ENCODE results near the gene SPRR2B. TPM values are rescaled to one million over a fixed set of nuclear protein-coding genes. Genes with fewer than 3 reads are reported as not detected.
"Not testable (repeated sequence)": the region's sequence is repeated elsewhere in the genome, so short reads cannot be mapped to it uniquely, and the experiment has no call there.

Gene SPRR2B
- total RNA-seq, 4 donors from 2014 or later: not detected

- no peaks in the 10 kb centered on the region for H3K27me3 ChIP-seq
- DNase-seq: no peak
- intact Hi-C loops (cut with DNase I): no loop called here
- no peaks in the 10 kb centered on the region for H3K4me1 ChIP-seq
- no peak for TF ChIP-seq POLR2A (IDR thresholded peaks at IDR 0.05)
- TF ChIP-seq CTCF (IDR thresholded peaks at IDR 0.05): no peak
- no peaks in the 10 kb centered on the region for H3K36me3 ChIP-seq
- 55 to 64% methylated on average over 2 of the region's 2 CpGs for WGBS, 2 donors
- no peak overlapping the region for H3K27ac ChIP-seq
- no peaks in the 10 kb centered on the region for H3K9me3 ChIP-seq
- H3K4me3 ChIP-seq (replicated peaks in 1 of 3): no peak overlapping the region
Observed at GRCh38 chr1:153058154-153058553, 13.3 kb downstream of the SPRR2B start.

GRCh38 chr1:153057375-153057774 lies 14.0 kb downstream of the SPRR2B start, which contains the start of gene SPRR2A:
SPRR2A (minus strand) TSS chr1:153057512; CDS start chr1:153056735, 777 bp downstream.
- Histone ChIP-seq H3K27me3 (no peaks in the 10 kb centered on the region), H3K4me3 (replicated peaks in 1 of 3) (no peak within 1 kb of the TSS), H3K4me1 (no peaks in the 10 kb centered on the region), H3K36me3 (no peaks in the 10 kb centered on the region), H3K27ac (no peak within 1 kb of the TSS), H3K9me3 (no peaks in the 10 kb centered on the region)
- intact Hi-C loops (cut with DNase I): no loop called here
- DNase-seq: no peak
- TF ChIP-seq CTCF (IDR thresholded peaks at IDR 0.05) (no peak), POLR2A (IDR thresholded peaks at IDR 0.05) (no peak)
- 47 to 64% methylated on average over 2 of the region's 2 CpGs for WGBS, 2 donors

- intact Hi-C loops (cut with DNase I); H3K27me3 ChIP-seq; H3K27ac ChIP-seq; H3K9me3 ChIP-seq; H3K36me3 ChIP-seq; H3K4me1 ChIP-seq; H3K4me3 ChIP-seq (replicated peaks in 1 of 3); DNase-seq: not testable (repeated sequence)
- 65 to 67% methylated on average over 3 of the region's 3 CpGs for WGBS, 2 donors
Observed at GRCh38 chr1:153056111-153056510, 15.3 kb downstream of the SPRR2B start.

GRCh38 chr1:153049211-153049610 lies 22.2 kb downstream of the SPRR2B start:
- no peaks in the 10 kb centered on the region for H3K27me3 ChIP-seq
- no peaks in the 10 kb centered on the region for H3K36me3 ChIP-seq
- DNase-seq: no peak
- 93 to 95% methylated on average over 2 of the region's 2 CpGs for WGBS, 2 donors
- no peak overlapping the region for H3K27ac ChIP-seq
- no peaks in the 10 kb centered on the region for H3K4me1 ChIP-seq
- TF ChIP-seq POLR2A (IDR thresholded peaks at IDR 0.05) (no peak), CTCF (IDR thresholded peaks at IDR 0.05) (no peak)
- H3K4me3 ChIP-seq (replicated peaks in 1 of 3): no peak overlapping the region
- intact Hi-C loops (cut with DNase I): no loop called here
- H3K9me3 ChIP-seq: no peaks in the 10 kb centered on the region

GRCh38 chr1:153040950-153041631 lies 30.3 kb downstream of the SPRR2B start, which contains the start of gene SPRR2D:
SPRR2D (minus strand) TSS chr1:153041120; CDS start chr1:153040346, 774 bp downstream.
- DNase-seq: no peak
- intact Hi-C loops (cut with DNase I): no loop called here
- WGBS, 2 donors: 67 to 73% methylated on average over 4 of the region's 4 CpGs
- H3K27ac ChIP-seq: no peak within 1 kb of the TSS
- no peak within 1 kb of the TSS for H3K4me3 ChIP-seq (replicated peaks in 1 of 3)
- H3K9me3 ChIP-seq: no peaks in the 10 kb centered on the region
- H3K36me3 ChIP-seq: no peaks in the 10 kb centered on the region
- H3K4me1 ChIP-seq: no peaks in the 10 kb centered on the region
- TF ChIP-seq POLR2A (IDR thresholded peaks at IDR 0.05): no peak
- TF ChIP-seq CTCF (IDR thresholded peaks at IDR 0.05): no peak
- no peaks in the 10 kb centered on the region for H3K27me3 ChIP-seq

Data from thyroid gland (tissue), 4 donors.